ENCODE results near the gene POLR3GL. TPM values are rescaled to one million over a fixed set of nuclear protein-coding genes. Genes with fewer than 3 reads are reported as not detected.

POLR3GL gene
- total RNA-seq, 1 donor from 2014 or later: 22.9 TPM

GRCh38 chr1:145951526-145951925, 13.0 kb upstream of the POLR3GL start:
- Histone ChIP-seq H3K27ac (no peak overlapping the region), H3K4me1 (peaks cover 6 to 31% of the 10 kb centered on the region in 2 donors), H3K4me3 (no peak overlapping the region), H3K9me3 (no peaks in the 10 kb centered on the region), H3K36me3 (peaks cover 15 to 22% of the 10 kb centered on the region in 2 donors), H3K27me3 (no peaks in the 10 kb centered on the region)
- TF ChIP-seq CTCF (IDR thresholded peaks at IDR 0.05): no peak
- DNase-seq (ENCODE audit: low spot score in 2 of 2): no peak
- intact Hi-C loops (cut with DNase I): no loop called here

- intact Hi-C loops (cut with DNase I): no loop called here
- no peak for DNase-seq (ENCODE audit: low spot score in 2 of 2)
- H3K27ac ChIP-seq: no peak overlapping the region
- H3K4me1 ChIP-seq: peaks cover 6 to 31% of the 10 kb centered on the region in 2 donors
- no peak for TF ChIP-seq CTCF (IDR thresholded peaks at IDR 0.05)
- no peaks in the 10 kb centered on the region for H3K9me3 ChIP-seq
- H3K36me3 ChIP-seq: peaks cover 5 to 8% of the 10 kb centered on the region in 2 donors
- H3K27me3 ChIP-seq: no peaks in the 10 kb centered on the region
- no peak overlapping the region for H3K4me3 ChIP-seq
Measured at GRCh38 chr1:145952903-145953302, 11.6 kb upstream of the POLR3GL start.

GRCh38 chr1:145953861-145954260, 10.6 kb upstream of the POLR3GL start:
- Histone ChIP-seq H3K36me3 (peaks cover 5 to 8% of the 10 kb centered on the region in 2 donors), H3K9me3 (no peaks in the 10 kb centered on the region), H3K27me3 (no peaks in the 10 kb centered on the region), H3K4me3 (no peak overlapping the region), H3K4me1 (peaks cover 6 to 36% of the 10 kb centered on the region in 2 donors), H3K27ac (no peak overlapping the region)
- TF ChIP-seq CTCF (IDR thresholded peaks at IDR 0.05): no peak
- intact Hi-C loops (cut with DNase I): no loop called here
- no peak for DNase-seq (ENCODE audit: low spot score in 2 of 2)

- Histone ChIP-seq H3K27ac (peak overlapping the region; percentile 96 to 97), H3K27me3 (no peaks in the 10 kb centered on the region), H3K36me3 (peaks cover 3 to 5% of the 10 kb centered on the region in 2 donors), H3K9me3 (no peaks in the 10 kb centered on the region), H3K4me3 (peak overlapping the region; percentile 24 to 87), H3K4me1 (peaks cover 6 to 48% of the 10 kb centered on the region in 2 donors)
- DNase-seq (ENCODE audit: low spot score in 2 of 2): no peak
- no peak for TF ChIP-seq CTCF (IDR thresholded peaks at IDR 0.05)
- intact Hi-C loops (cut with DNase I): no loop called here
Measured at GRCh38 chr1:145955436-145955835, 9.1 kb upstream of the POLR3GL start.

GRCh38 chr1:145956361-145956760, 8.1 kb upstream of the POLR3GL start:
- no peak for DNase-seq (ENCODE audit: low spot score in 2 of 2)
- Histone ChIP-seq H3K4me3 (peak overlapping the region; percentile 87 to 99), H3K4me1 (peaks cover 12 to 50% of the 10 kb centered on the region in 2 donors), H3K27ac (peak overlapping the region; percentile 96 to 97), H3K9me3 (no peaks in the 10 kb centered on the region), H3K36me3 (peaks cover 0 to under 1% of the 10 kb centered on the region in 2 donors), H3K27me3 (no peaks in the 10 kb centered on the region)
- TF ChIP-seq CTCF (IDR thresholded peaks at IDR 0.05): no peak
- intact Hi-C loops (cut with DNase I): loop anchor here (2.0 kb wide), 1 partner anchor 64 kb away; no protein-coding TSS in a partner anchor
